OCI-M2 (cell line): ENCODE data around the gene GUK1.

Experiments used
- DNase-seq: peaks from one replicate; lab custom pipeline; 2025; ENCODE audit not compliant: unreplicated experiment; lab: John Stamatoyannopoulos, UW

GUK1 gene

GRCh38 chr1:228139931-228140723 is at the start of gene GUK1:
Gene GUK1, plus strand, starts transcription at chr1:228140279. Its CDS starts 24 bp downstream, at chr1:228140303.
- DNase-seq, result peak; percentile 87

GRCh38 chr1:228090613-228091081 is 49.4 kb upstream of the GUK1 start:
- no peak for DNase-seq

GRCh38 chr1:228091084-228091483 is 49.0 kb upstream of the GUK1 start:
- no peak for DNase-seq

- DNase-seq, result no peak
Measured at GRCh38 chr1:228092342-228093049, 47.6 kb upstream of the GUK1 start.

GRCh38 chr1:228093050-228093906 is 46.8 kb upstream of the GUK1 start:
- no peak for DNase-seq

- DNase-seq, result no peak
Measured at GRCh38 chr1:228094432-228095016, 45.6 kb upstream of the GUK1 start.

- DNase-seq, result no peak
Measured at GRCh38 chr1:228095161-228095560, 44.9 kb upstream of the GUK1 start.

GRCh38 chr1:228095938-228096337 is 44.1 kb upstream of the GUK1 start:
- no peak for DNase-seq

GRCh38 chr1:228096416-228097332 is 43.4 kb upstream of the GUK1 start:
- DNase-seq, result no peak

- DNase-seq, result no peak
Measured at GRCh38 chr1:228097333-228098081, 42.6 kb upstream of the GUK1 start.

- DNase-seq, result no peak
Measured at GRCh38 chr1:228098323-228098931, 41.7 kb upstream of the GUK1 start.

GRCh38 chr1:228099331-228099732 is 40.7 kb upstream of the GUK1 start:
- DNase-seq, result no peak

- DNase-seq, result no peak
Measured at GRCh38 chr1:228100822-228101613, 39.1 kb upstream of the GUK1 start.

GRCh38 chr1:228101614-228101993 is 38.5 kb upstream of the GUK1 start:
- no peak for DNase-seq

- no peak for DNase-seq
Measured at GRCh38 chr1:228101994-228102790, 37.9 kb upstream of the GUK1 start.

GRCh38 chr1:228102791-228103620 is 37.1 kb upstream of the GUK1 start, which contains the start of gene C1orf35:
Gene C1orf35, minus strand, starts transcription at chr1:228103325. Its CDS starts 98 bp downstream, at chr1:228103227.
- DNase-seq, result peak; percentile 43
